Hematopoietic multipotent progenitor cell treated with erythropoietin and hydrocortisone succinate and interleukin-3 and kit ligand, for 6 days (in vitro differentiated cells): ENCODE data around the gene GPR150.

Source experiments
- DNase-seq: peaks from one replicate; pipeline ENCODE4 v3.0.0-alpha.2; 2015

Gene GPR150

DNA sequence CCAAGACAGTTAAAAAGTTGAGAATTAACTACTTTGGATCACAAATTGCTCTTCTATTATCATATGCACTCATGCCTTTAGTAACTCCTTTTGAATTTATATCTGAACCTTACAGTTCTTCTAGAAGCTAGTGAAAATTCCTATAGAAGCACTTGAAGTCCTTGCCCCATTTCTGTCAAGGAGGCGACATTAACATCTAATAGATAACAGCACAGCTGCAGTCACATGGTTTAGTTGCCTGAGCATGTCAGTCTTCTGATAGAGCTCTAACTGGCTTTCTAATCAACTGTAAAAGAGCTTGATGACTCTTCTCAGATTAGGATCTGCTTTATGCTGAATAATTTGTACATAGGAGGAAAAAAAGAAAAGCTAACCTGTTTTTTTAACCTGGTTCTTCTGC, 35.7 kb downstream of the GPR150 start:
- DNase-seq = peak; percentile 82

DNA sequence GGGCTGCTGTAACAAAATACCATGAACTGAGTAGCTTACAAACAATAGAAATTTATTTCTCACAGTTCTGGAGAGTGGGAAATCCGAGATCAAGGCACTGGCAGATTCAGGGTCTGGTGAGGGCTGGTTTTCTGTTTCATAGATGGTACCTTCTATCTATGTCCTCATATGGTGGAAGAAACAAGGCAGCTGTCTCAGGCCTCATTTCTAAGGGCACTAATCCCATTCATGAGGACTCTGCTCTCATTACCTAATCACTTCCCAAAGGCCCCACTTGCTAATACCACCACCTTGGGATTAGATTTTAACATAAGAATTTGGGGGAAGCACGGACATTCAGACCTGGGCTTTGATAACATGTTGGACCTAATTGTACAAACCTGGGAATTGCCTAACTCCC, 40.2 kb downstream of the GPR150 start:
- DNase-seq = no peak

DNA sequence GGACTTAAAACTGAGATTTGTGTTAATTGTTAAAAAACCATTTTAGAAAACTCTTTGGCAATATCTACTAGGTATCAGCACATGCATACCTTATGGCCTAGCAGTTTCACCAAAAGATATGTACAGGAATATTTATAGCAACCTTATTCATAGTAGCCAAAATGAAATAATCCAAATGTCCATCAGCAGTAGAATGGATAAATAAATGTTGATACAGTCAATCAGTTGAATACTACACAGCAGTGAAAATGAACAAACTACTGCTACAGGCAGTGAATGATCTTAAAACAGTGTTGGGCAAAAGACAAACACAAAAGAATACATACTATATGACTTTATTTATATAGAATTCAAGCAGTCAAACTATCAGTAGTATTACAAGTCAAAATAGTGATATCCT, 43.1 kb downstream of the GPR150 start:
- DNase-seq = no peak

DNA sequence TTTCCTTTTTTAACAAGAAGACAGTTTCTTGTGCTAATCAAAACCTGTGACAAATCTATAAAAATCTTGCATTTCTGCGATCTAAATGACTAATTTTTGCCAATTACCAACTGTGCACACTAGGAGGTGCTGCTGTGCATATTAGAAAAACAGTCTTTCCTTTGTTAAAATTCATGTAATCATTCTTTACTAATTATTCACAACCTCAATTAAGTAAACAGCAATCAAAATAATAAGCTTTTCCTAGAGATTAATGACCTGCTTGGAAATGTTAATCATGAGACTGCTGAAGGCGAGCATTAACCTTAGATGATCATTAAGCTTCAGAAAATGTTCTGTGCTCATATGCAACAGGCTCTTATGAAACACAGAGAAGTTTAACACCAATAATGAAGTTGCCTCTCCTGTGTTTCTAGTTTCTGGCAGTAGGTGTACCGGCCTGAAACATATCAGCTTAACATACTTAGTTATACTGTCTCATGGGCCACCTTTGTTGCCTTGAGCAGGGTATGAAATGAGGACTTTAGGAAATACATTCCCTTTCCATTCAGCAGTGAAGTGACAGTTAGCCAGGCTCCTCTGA, 44.4 kb downstream of the GPR150 start:
- DNase-seq = peak; percentile 83

DNA sequence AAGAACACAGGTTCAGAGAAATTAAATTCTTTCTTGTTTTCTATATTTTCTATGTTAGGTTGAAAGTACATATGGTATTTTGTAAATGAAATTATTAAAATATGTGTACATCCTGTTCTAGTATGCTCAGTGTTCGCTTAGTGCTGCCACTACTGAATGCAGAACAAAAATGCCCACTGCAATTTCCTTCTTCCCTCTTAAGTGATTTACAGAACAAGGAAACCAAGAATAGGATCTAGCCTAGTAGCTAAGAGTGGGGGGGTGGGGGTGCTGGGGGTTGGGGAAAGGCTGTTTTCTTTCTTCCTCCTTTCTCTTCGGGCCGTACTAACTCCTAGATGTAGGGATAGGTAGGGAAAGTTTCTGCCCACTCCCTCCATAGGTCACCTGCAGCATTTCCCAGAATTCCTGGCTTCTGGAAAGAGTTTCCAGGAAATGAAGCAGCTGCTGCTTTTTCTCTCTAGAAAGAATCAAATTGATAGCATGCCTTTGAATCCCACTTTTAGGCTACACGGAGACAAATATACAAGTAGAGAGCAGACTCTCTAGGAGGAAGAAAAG, 47.3 kb downstream of the GPR150 start:
- no peak for DNase-seq

DNA sequence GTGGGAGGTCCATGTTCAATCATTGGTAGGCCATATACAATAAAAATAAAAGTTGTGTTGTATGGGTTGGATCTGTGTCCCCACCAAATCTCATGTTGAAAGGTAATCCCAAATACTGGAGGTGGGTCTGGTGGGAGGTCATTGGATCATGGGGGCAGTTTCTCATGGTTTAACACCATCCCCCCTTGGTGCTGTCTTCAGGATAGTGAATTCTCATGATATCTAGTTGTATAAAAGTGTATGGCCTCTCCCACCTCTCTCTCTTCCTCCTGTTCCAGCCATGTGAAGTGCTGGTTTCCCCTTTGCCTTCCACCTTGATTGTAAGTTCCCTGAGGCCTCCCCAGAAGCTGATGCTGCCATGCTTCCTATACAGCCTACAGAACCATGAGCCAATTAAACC, 47.8 kb downstream of the GPR150 start:
- DNase-seq = no peak

DNA sequence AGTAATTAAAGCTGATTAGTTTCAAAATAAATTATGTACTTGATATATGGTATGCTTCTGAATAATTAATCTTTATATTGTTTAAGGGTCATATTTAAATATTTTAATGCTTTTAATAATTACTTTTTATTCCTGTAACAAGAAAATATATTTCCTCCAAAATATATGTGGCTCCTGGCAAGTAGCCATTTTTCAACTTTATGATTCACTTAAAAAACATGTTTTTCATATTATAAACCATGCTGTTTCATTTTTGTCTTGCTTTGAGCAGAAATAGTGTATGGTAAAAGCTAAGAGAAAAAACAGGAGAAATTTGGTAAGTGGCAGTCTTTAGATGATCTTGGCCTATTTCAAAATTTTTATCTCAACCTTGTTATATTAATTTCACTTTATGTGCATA, 48.3 kb downstream of the GPR150 start:
- DNase-seq = no peak

DNA sequence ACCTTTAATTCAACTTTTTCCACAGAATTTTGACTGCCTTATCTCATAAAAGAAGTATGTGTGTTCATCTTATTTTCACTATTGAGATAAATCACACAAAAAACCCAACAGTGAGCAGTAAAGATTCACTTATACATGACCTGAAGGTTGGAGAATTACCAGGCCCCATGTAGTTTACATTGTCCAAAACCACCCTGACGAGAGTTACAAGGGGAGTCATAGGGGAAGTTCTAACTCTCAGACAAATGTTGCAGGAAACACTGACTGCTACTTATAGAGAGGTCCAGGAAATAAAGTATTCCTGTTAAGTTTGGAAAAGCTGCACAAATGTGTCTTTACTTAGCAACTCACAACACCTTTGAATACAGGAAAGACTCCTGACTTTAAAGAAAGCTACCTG, 48.8 kb downstream of the GPR150 start:
- peak; percentile 22 for DNase-seq

DNA sequence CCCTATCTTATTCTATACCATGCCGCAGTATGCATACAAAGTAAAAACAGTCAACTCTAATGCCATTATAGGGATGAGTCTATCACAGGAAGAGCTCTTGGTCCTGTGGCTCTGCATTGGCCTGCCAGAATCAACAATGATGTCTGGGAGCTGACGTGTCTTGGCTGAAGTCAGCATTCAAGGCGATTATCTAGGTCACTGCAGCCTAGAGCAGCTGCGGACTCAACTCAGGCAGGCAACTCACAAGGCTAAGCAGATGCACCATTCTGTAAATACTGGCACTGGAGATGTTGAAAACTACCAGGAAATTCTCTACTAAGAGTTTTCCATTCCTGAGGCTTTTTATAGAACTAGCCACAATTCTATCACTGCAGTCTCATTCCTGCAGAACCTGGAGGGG, 49.7 kb downstream of the GPR150 start:
- DNase-seq = no peak

DNA sequence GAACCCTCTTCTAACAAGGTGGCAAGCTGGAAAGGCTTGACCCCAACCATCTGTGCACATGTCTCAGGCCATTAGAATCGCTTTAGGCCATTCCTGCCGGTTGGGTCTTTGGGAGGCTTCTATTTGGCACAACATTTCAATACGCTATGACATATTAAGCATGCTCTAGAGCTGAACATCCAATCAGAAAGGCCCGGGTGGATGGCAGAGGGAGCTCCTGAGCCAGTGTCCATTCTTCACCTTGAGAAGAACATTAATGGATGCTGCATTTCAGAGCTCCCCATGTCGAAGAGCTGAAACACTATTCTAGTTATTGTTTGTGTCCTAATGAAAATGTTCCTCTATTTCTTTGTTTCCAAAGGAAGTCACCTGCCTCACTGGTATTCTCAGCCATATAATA, 50.1 kb downstream of the GPR150 start:
- DNase-seq = no peak

DNA sequence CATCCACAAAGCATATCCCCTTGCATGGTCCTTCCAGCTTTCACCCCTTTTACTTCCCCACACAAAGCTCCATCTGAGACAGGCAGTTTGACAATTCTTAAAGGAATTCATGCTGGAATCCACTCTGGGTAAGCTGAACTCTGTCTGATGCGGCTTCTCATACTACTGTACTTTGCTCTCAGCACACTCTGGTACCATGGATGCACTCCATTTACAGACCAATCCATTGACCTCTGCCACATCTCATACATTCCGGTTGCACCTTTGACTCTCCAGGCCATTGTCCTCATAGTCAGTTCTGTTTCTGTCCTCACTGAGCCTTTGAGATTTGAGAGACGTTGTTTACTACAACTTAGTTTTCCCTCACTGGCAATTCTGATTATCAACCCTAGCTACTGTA, 50.7 kb downstream of the GPR150 start:
- no peak for DNase-seq
